Astrocyte (in vitro differentiated cells and primary cell): Measurements from ENCODE around the gene RNU5D-1. TPM values are rescaled to one million over a fixed set of nuclear protein-coding genes. Genes with fewer than 3 reads are reported as not detected.
A peak's percentile ranks its signal among the peaks of the same experiment; 100 is the strongest.

Experiments used
- DNase-seq: peaks from one replicate; pipeline ENCODE4 v3.0.0-alpha.2; 2010; ENCODE audit warnings: low read depth
- FAIRE-seq: peaks from 2 replicates; lab custom pipeline; 2011; peaks lifted over from hg19 to GRCh38; lab: Jason Lieb, UNC
- H2AFZ ChIP-seq: 2 replicates; pipeline ENCODE4 v1.6.0; 2012; ENCODE audit warnings: low read depth, low read length, inconsistent platforms
- H3K27ac ChIP-seq: 2 replicates; pipeline ENCODE4 v1.5.1; 2011; ENCODE audit warnings: low read depth, low read length, inconsistent platforms
- H3K27me3 ChIP-seq: 2 replicates; pipeline ENCODE4 v1.6.0; 2011; ENCODE audit warnings: low read length, inconsistent platforms; ENCODE audit not compliant: insufficient read depth
- H3K36me3 ChIP-seq: 2 replicates; pipeline ENCODE4 v1.5.1; 2011; ENCODE audit warnings: low read length, inconsistent platforms; ENCODE audit not compliant: insufficient read depth
- H3K4me1 ChIP-seq: 2 replicates; pipeline ENCODE4 v1.5.1; 2011; ENCODE audit warnings: low read length, inconsistent platforms; ENCODE audit not compliant: insufficient read depth
- H3K4me2 ChIP-seq: 2 replicates; pipeline ENCODE4 v1.6.0; 2012; ENCODE audit warnings: low read length, inconsistent platforms
- H3K4me3 ChIP-seq: 2 replicates; pipeline ENCODE4 v1.5.1; 2011; ENCODE audit warnings: low read depth, mild to moderate bottlenecking, low read length, inconsistent platforms; ENCODE audit not compliant: insufficient read depth
- H3K79me2 ChIP-seq: 2 replicates; pipeline ENCODE4 v1.6.0; 2012; ENCODE audit warnings: mild to moderate bottlenecking, low read length, inconsistent platforms; ENCODE audit not compliant: insufficient read depth
- H3K9ac ChIP-seq: 2 replicates; pipeline ENCODE4 v1.6.0; 2012; ENCODE audit warnings: mild to moderate bottlenecking, low read length, inconsistent platforms
- H3K9me3 ChIP-seq: 2 replicates; pipeline ENCODE4 v1.5.1; 2012; ENCODE audit warnings: low read depth, mild to moderate bottlenecking, low read length, inconsistent platforms; ENCODE audit not compliant: insufficient read depth
- H4K20me1 ChIP-seq: 2 replicates; pipeline ENCODE4 v1.6.0; 2012; ENCODE audit warnings: low read length, inconsistent platforms; ENCODE audit not compliant: insufficient read depth
- H3K27ac Mint-ChIP-seq: one replicate; pipeline ENCODE4 v1.8.0; 2021; ENCODE audit warnings: mild to moderate bottlenecking, mixed read lengths; ENCODE audit not compliant: unreplicated experiment
- H3K27me3 Mint-ChIP-seq: one replicate; pipeline ENCODE4 v1.8.0; 2021; ENCODE audit warnings: low read depth, mixed read lengths; ENCODE audit not compliant: unreplicated experiment
- H3K36me3 Mint-ChIP-seq: one replicate; pipeline ENCODE4 v1.8.0; 2021; ENCODE audit warnings: low read depth, mixed read lengths; ENCODE audit not compliant: unreplicated experiment
- H3K4me1 Mint-ChIP-seq: one replicate; pipeline ENCODE4 v1.8.0; 2021; ENCODE audit warnings: low read depth, mixed read lengths; ENCODE audit not compliant: unreplicated experiment
- H3K4me3 Mint-ChIP-seq: one replicate; pipeline ENCODE4 v1.8.0; 2021; ENCODE audit warnings: mild to moderate bottlenecking, moderate library complexity, mixed read lengths; ENCODE audit not compliant: unreplicated experiment
- H3K9me3 Mint-ChIP-seq: one replicate; pipeline ENCODE4 v1.8.0; 2021; ENCODE audit warnings: mild to moderate bottlenecking, mixed read lengths; ENCODE audit not compliant: unreplicated experiment
- EZH2 ChIP-seq: IDR thresholded peaks from 2 replicates; pipeline ENCODE4 v1.6.1; 2012; ENCODE audit warnings: mild to moderate bottlenecking, low read length, inconsistent platforms; ENCODE audit not compliant: insufficient read depth
- total RNA-seq: library from RNA; stranded (reverse); gene quantifications from 2 replicates; pipeline ENCODE4 v1.2.1, GENCODE V29; 2021
- TF ChIP-seq, protein P1 (sequence below): IDR thresholded peaks from 2 replicates; pipeline ENCODE4 v1.5.1; 2011; ENCODE audit warnings: low read depth, mild to moderate bottlenecking, inconsistent platforms, low read length, moderate library complexity; ENCODE audit not compliant: insufficient read depth

RNU5D-1 gene
- total RNA-seq, 1 donor from 2014 or later = not detected

GRCh38 chr1:44705938-44706337 is 25.0 kb downstream of the RNU5D-1 start:
- H3K4me3 Mint-ChIP-seq = no peak overlapping the region
- peaks cover 3% of the 10 kb centered on the region for H3K9me3 ChIP-seq
- H3K79me2 ChIP-seq = no peaks in the 10 kb centered on the region
- FAIRE-seq = no peak
- peaks cover 18% of the 10 kb centered on the region for H3K4me1 Mint-ChIP-seq
- H2AFZ ChIP-seq = no peak overlapping the region
- H3K36me3 ChIP-seq = no peaks in the 10 kb centered on the region
- no peak overlapping the region for H3K4me2 ChIP-seq
- H4K20me1 ChIP-seq = no peaks in the 10 kb centered on the region
- no peaks in the 10 kb centered on the region for H3K27me3 ChIP-seq
- H3K27ac ChIP-seq = no peak overlapping the region
- TF ChIP-seq, protein P1, sequence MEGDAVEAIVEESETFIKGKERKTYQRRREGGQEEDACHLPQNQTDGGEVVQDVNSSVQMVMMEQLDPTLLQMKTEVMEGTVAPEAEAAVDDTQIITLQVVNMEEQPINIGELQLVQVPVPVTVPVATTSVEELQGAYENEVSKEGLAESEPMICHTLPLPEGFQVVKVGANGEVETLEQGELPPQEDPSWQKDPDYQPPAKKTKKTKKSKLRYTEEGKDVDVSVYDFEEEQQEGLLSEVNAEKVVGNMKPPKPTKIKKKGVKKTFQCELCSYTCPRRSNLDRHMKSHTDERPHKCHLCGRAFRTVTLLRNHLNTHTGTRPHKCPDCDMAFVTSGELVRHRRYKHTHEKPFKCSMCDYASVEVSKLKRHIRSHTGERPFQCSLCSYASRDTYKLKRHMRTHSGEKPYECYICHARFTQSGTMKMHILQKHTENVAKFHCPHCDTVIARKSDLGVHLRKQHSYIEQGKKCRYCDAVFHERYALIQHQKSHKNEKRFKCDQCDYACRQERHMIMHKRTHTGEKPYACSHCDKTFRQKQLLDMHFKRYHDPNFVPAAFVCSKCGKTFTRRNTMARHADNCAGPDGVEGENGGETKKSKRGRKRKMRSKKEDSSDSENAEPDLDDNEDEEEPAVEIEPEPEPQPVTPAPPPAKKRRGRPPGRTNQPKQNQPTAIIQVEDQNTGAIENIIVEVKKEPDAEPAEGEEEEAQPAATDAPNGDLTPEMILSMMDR = no peak
- no peak for TF ChIP-seq EZH2
- peak overlapping the region; percentile 81 for H3K27ac Mint-ChIP-seq
- peaks cover 3% of the 10 kb centered on the region for H3K9me3 Mint-ChIP-seq
- H3K4me1 ChIP-seq = peaks cover 12% of the 10 kb centered on the region
- DNase-seq = no peak
- no peak overlapping the region for H3K9ac ChIP-seq
- peaks cover 2% of the 10 kb centered on the region for H3K36me3 Mint-ChIP-seq
- no peak overlapping the region for H3K4me3 ChIP-seq
- H3K27me3 Mint-ChIP-seq = peaks cover 2% of the 10 kb centered on the region

- Mint-ChIP-seq H3K4me3 (no peak overlapping the region), H3K36me3 (peaks cover 2% of the 10 kb centered on the region), H3K9me3 (peaks cover 3% of the 10 kb centered on the region), H3K4me1 (peaks cover 18% of the 10 kb centered on the region), H3K27ac (peak overlapping the region; percentile 81), H3K27me3 (peaks cover 2% of the 10 kb centered on the region)
- Histone ChIP-seq H3K9ac (no peak overlapping the region), H3K4me2 (no peak overlapping the region), H3K4me3 (no peak overlapping the region), H2AFZ (no peak overlapping the region), H3K79me2 (no peaks in the 10 kb centered on the region), H3K36me3 (no peaks in the 10 kb centered on the region), H3K9me3 (peaks cover 3% of the 10 kb centered on the region), H3K27me3 (no peaks in the 10 kb centered on the region), H4K20me1 (no peaks in the 10 kb centered on the region), H3K27ac (no peak overlapping the region), H3K4me1 (peaks cover 12% of the 10 kb centered on the region)
- no peak for DNase-seq
- no peak for TF ChIP-seq EZH2
- TF ChIP-seq, protein P1 = no peak
- no peak for FAIRE-seq
Observed at GRCh38 chr1:44705470-44705869, 25.5 kb downstream of the RNU5D-1 start.

- Histone ChIP-seq H3K4me3 (no peak overlapping the region), H3K27me3 (peaks cover under 1% of the 10 kb centered on the region), H3K4me1 (no peaks in the 10 kb centered on the region), H3K79me2 (no peaks in the 10 kb centered on the region), H4K20me1 (no peaks in the 10 kb centered on the region), H3K4me2 (no peak overlapping the region), H3K9me3 (no peaks in the 10 kb centered on the region), H2AFZ (no peak overlapping the region), H3K36me3 (no peaks in the 10 kb centered on the region), H3K27ac (no peak overlapping the region), H3K9ac (no peak overlapping the region)
- DNase-seq = no peak
- FAIRE-seq = no peak
- no peaks in the 10 kb centered on the region for H3K9me3 Mint-ChIP-seq
- no peak overlapping the region for H3K27ac Mint-ChIP-seq
- H3K27me3 Mint-ChIP-seq = peaks cover 7% of the 10 kb centered on the region
- no peak overlapping the region for H3K4me3 Mint-ChIP-seq
- H3K4me1 Mint-ChIP-seq = no peaks in the 10 kb centered on the region
- H3K36me3 Mint-ChIP-seq = peaks cover 4% of the 10 kb centered on the region
- TF ChIP-seq, protein P1 = no peak
- no peak for TF ChIP-seq EZH2
Observed at GRCh38 chr1:44701141-44701573, 29.8 kb downstream of the RNU5D-1 start.
